Astrocyte of the spinal cord (primary cell): ENCODE data around the gene ACSL1.

Source experiments
- DNase-seq: peaks from one replicate; pipeline ENCODE4 v3.0.0; 2011; ENCODE audit warnings: low read depth, low spot score
- H3K4me3 ChIP-seq: 2 replicates; pipeline ENCODE4 v1.5.1; 2011; ENCODE audit warnings: low read depth, mild to moderate bottlenecking, low read length, moderate library complexity
- in situ Hi-C: cut with HindIII; loops from 2 replicates; pipeline ENCODE4 v1.10.0; 2017; ENCODE audit warnings: low sequenced_read_pairs
- TF ChIP-seq, protein P1 (sequence below): IDR thresholded peaks from 2 replicates; pipeline ENCODE4 v1.5.1; 2012; ENCODE audit warnings: low read depth, mild to moderate bottlenecking, low read length, inconsistent platforms

The ACSL1 gene

DNA sequence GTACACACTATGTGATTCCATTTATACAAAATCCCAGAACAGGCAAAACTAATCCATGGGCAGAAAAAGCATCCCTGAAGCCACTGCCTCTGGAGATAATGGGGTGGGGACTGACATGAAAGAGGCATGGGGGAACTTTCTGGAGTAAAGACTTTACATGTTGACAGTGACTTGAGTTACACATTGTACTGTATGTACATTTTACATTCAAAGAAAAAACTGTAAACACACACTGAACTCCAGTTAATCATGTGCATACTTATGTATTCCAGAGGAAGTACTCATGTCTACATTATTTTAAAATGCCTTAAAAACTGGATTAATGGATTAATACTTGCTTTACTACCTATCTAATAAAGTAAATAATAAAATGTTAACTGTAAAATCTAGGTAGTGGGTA lies 113.4 kb downstream of the ACSL1 start:
- no peak for DNase-seq
- TF ChIP-seq, protein P1, sequence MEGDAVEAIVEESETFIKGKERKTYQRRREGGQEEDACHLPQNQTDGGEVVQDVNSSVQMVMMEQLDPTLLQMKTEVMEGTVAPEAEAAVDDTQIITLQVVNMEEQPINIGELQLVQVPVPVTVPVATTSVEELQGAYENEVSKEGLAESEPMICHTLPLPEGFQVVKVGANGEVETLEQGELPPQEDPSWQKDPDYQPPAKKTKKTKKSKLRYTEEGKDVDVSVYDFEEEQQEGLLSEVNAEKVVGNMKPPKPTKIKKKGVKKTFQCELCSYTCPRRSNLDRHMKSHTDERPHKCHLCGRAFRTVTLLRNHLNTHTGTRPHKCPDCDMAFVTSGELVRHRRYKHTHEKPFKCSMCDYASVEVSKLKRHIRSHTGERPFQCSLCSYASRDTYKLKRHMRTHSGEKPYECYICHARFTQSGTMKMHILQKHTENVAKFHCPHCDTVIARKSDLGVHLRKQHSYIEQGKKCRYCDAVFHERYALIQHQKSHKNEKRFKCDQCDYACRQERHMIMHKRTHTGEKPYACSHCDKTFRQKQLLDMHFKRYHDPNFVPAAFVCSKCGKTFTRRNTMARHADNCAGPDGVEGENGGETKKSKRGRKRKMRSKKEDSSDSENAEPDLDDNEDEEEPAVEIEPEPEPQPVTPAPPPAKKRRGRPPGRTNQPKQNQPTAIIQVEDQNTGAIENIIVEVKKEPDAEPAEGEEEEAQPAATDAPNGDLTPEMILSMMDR = no peak
- H3K4me3 ChIP-seq = no peak overlapping the region
- in situ Hi-C loops = no loop called here

DNA sequence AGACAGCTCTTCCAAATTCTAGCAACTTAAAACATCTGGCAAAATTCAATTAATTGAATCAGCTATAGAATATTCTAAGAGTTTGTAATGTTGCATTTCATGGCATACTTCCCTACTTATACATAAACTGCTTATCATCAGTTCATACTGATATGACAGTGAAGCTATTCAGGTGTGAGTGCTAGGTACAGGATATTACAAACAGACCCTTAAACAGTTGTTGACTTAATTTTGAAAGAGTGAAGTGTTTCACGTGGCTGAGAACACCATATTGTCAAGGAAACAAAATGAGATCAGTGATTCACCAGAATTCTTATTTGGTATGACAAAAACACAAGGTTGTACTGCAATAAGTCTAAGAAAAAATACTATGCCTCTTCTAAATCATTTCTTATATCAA lies 119.3 kb downstream of the ACSL1 start:
- no peak for DNase-seq
- TF ChIP-seq, protein P1 = no peak
- in situ Hi-C loops = no loop called here
- no peak overlapping the region for H3K4me3 ChIP-seq

GRCh38 chr4:184705692-184706091 lies 120.1 kb downstream of the ACSL1 start:
- DNase-seq = no peak
- in situ Hi-C loops = no loop called here
- TF ChIP-seq, protein P1 = no peak
- H3K4me3 ChIP-seq = no peak overlapping the region
